Heart right ventricle (tissue), 16 donors: ENCODE results near the gene RAB22A. TPM values are rescaled to one million over a fixed set of nuclear protein-coding genes. Genes with fewer than 3 reads are reported as not detected.

Experiments used
- ATAC-seq, 8 donors: fragments of 200-7000 bp; cut with Tn5 transposase; one replicate each; pipeline ENCODE4 v1.9.1; 2020; ENCODE audit warnings: mild to moderate bottlenecking in 8 of 8, moderate library complexity in 8 of 8, moderate number of reproducible peaks in 1 of 8
- DNase-seq, 2 donors: peaks; one replicate each; pipeline ENCODE4 v3.0.0-alpha.2; 2020
- H3K27ac ChIP-seq, 10 donors: fragments of 200-600 bp; sonication (generic) in 2 of 10; one replicate each; pipeline versions ENCODE4 v1.5.0 to v1.8.0; 2020 to 2022; ENCODE audit warnings: mild to moderate bottlenecking in 3 of 10
- H3K27me3 ChIP-seq, 7 donors: fragments of 200-600 bp; one replicate each; pipeline ENCODE4 v1.8.0; 2021 to 2022; ENCODE audit warnings: mild to moderate bottlenecking in 2 of 7
- H3K36me3 ChIP-seq, 9 donors: fragments of 200-600 bp; sonication (generic) in 1 of 9; one replicate each; pipeline versions ENCODE4 v1.5.0 to v1.8.0; 2020 to 2022; ENCODE audit warnings: mild to moderate bottlenecking in 2 of 9
- H3K4me1 ChIP-seq, 9 donors: fragments of 200-600 bp; sonication (generic) in 1 of 9; one replicate each; pipeline versions ENCODE4 v1.5.0 to v1.8.0; 2020 to 2022; ENCODE audit warnings: mild to moderate bottlenecking in 4 of 9
- H3K4me3 ChIP-seq, 10 donors: fragments of 200-600 bp; sonication (generic) in 2 of 10; one replicate each; pipeline versions ENCODE4 v1.5.0 to v1.8.0; 2020 to 2022; ENCODE audit warnings: mild to moderate bottlenecking in 7 of 10, moderate library complexity in 2 of 10
- H3K9me3 ChIP-seq, 11 donors: fragments of 200-600 bp in 10 of 11; sonication (generic) in 2 of 11; one replicate each; pipeline versions ENCODE4 v1.5.0 to v1.8.0; 2013 to 2022; ENCODE audit warnings: mild to moderate bottlenecking in 2 of 11, control low read depth in 1 of 11, moderate library complexity in 1 of 11
- CTCF ChIP-seq, 9 donors: fragments of 200-600 bp; sonication (generic) in 2 of 9; IDR thresholded peaks; one replicate each; pipeline versions ENCODE4 v1.5.0 to v1.8.0; 2021 to 2022; ENCODE audit warnings: antibody characterized with exemption in 9 of 9, mild to moderate bottlenecking in 5 of 9, moderate library complexity in 1 of 9
- WGBS, 2 donors: extraction: QIAGEN DNeasy Blood & Tissue Kit; methylation state at CpG; one replicate each; pipeline ENCODE4 v1.1.7; 2013; ENCODE audit warnings: inconsistent platforms in 1 of 2; 5-methylcytosine and 5-hydroxymethylcytosine counted together
- intact Hi-C, 10 donors: fragments of 100-400 bp; cut with DNase I; formaldehyde crosslinking; loops; one replicate each; pipeline versions ENCODE4 v1.11.1 to v1.14.2; 2022
- long read RNA-seq, 3 donors: library from polyadenylated mRNA; unstranded; transcript quantifications; one replicate each; pipeline ENCODE4 v2.0.0, GENCODE V29; 2020 to 2021
- polyA plus RNA-seq, 2 donors: library from polyadenylated mRNA; stranded (reverse); fragments of 200-250 nt; gene quantifications; one replicate each; pipeline ENCODE4 v1.2.3, GENCODE V29; 2013
- total RNA-seq, 10 donors: library from RNA; stranded (reverse); fragmentation: NEBNext Ultra II Directional in 3 of 10; extraction: Animal tissue kit (Norgen Biotek cat#: 25700) in 3 of 10; gene quantifications; one replicate each; pipeline versions ENCODE4 v1.2.1 to v1.2.4, GENCODE V29; 2021 to 2023
- donor health status: Arrhythmogenic right ventricular cardiomyopathy.
- donor health status: ischemic (EF 13 %, LVEDD 7.1; RV severe dilation, severe dysfunction).
- donor health status: healthy with polysubstance abuse.
- donor health status: DM: no; HTN: yes; CAD: no.
- donor health status: DM: no; HTN: no; CAD: no.
- donor health status: ischemic (EF 25% LVEDD 6.9; RV normal size, moderate dysfunction).
- donor health status: ischemic (EF 25% LVEDD 5.7; RV mildly dilated, moderate dysfunction).
- donor health status: healthy.
- donor health status: DM: yes; HTN: yes; CAD: no.
- donor health status: Ischemic cardiomyopathy.
- donor health status: ischemic (EF 35%, LVEDD 5.7; RV mildly dilated, moderate dysfunction).
- donor health status: nonischemic (EF 11% LVEDD 7.7; RV severe dilation, severe dysfunction).
- donor health status: DM: yes; HTN: yes; CAD: no.
- donor health status: PGD.
- donor health status: ischemic (EF 29% LVEDD 5.4; RV normal size, mild dysfunction).
- donor health status: nonischemic (EF 23%, LVEDD 6.1; RV moderate dilation, normal function).

RAB22A gene
- total RNA-seq (1 to 10 TPM; 5.6 to 8.5 (median 7.1) TPM), polyA plus RNA-seq (1 to 10 TPM; 4.2 to 4.3 TPM)
- long read RNA-seq, donor 1, full-length matches to known transcripts: 17 of 21 reads
- long read RNA-seq, donor 1, partial matches to known transcripts: 0 of 21 reads
- long read RNA-seq, donor 1, other reads (novel, unspliced or antisense): 4 of 21 reads
- long read RNA-seq, donor 2, full-length matches to known transcripts: 23 of 28 reads
- long read RNA-seq, donor 2, partial matches to known transcripts: 1 of 28 reads
- long read RNA-seq, donor 2, other reads (novel, unspliced or antisense): 4 of 28 reads
- long read RNA-seq, donor 3, full-length matches to known transcripts: 8 of 13 reads
- long read RNA-seq, donor 3, partial matches to known transcripts: 0 of 13 reads
- long read RNA-seq, donor 3, other reads (novel, unspliced or antisense): 5 of 13 reads

GRCh38 chr20:58309591-58310290, at the start of gene RAB22A:
Gene RAB22A (plus strand): TSS chr20:58309715. CDS start chr20:58309977, 262 bp downstream.
- Histone ChIP-seq H3K27me3 (no peaks in the 10 kb centered on the region), H3K4me1 (peaks cover 0 to 53% (median 18%) of the 10 kb centered on the region in 9 donors), H3K4me3 (peak within 1 kb of the TSS; percentile 97 to 100 (median 99)), H3K36me3 (peaks cover 0 to 38% (median 10%) of the 10 kb centered on the region in 9 donors), H3K9me3 (no peaks in the 10 kb centered on the region), H3K27ac (peak within 1 kb of the TSS; percentile 68 to 96 (median 90))
- ATAC-seq (peak; percentile 87 to 95 (median 94)), DNase-seq (peak; percentile 77 to 85)
- intact Hi-C loops: loop anchor here in 6 of 10 donors (5.0 to 10.0 kb wide), 4 partner anchors 75 to 135 kb away; partner anchors contain the start of gene VAPB (in 4 of the 6)
- WGBS, 2 donors: 0 to 1% methylated on average over 46 to 73 of the region's 73 CpGs
- peak in 1 of 9 donors; percentile 7 for TF ChIP-seq CTCF (IDR thresholded peaks at IDR 0.05)

GRCh38 chr20:58260006-58260405, 49.5 kb upstream of the RAB22A start:
- no peak for ATAC-seq
- H3K9me3 ChIP-seq: no peaks in the 10 kb centered on the region

GRCh38 chr20:58261660-58262059, 47.9 kb upstream of the RAB22A start:
- intact Hi-C loops: no loop called here
- H3K4me1 ChIP-seq: peaks cover 0 to 16% (median 0%) of the 10 kb centered on the region in 9 donors
- no peak for TF ChIP-seq CTCF (IDR thresholded peaks at IDR 0.05)
- H3K4me3 ChIP-seq: no peak overlapping the region
- H3K27me3 ChIP-seq: no peaks in the 10 kb centered on the region
- 86 to 91% methylated on average over 3 of the region's 3 CpGs for WGBS, 2 donors
- H3K36me3 ChIP-seq: peaks cover 0 to 62% (median 8%) of the 10 kb centered on the region in 9 donors
- DNase-seq (no peak), ATAC-seq (no peak)
- H3K27ac ChIP-seq: no peak overlapping the region
- no peaks in the 10 kb centered on the region for H3K9me3 ChIP-seq

More at GRCh38 chr20:58260006-58260405, 49.5 kb upstream of the RAB22A start:
- Histone ChIP-seq H3K27ac (no peak overlapping the region), H3K4me3 (no peak overlapping the region), H3K36me3 (peaks cover 0 to 45% (median 6%) of the 10 kb centered on the region in 9 donors), H3K4me1 (peaks cover 0 to 16% (median 0%) of the 10 kb centered on the region in 9 donors), H3K27me3 (no peaks in the 10 kb centered on the region)
- no peak for TF ChIP-seq CTCF (IDR thresholded peaks at IDR 0.05)
- no peak for DNase-seq
- intact Hi-C loops: no loop called here
- WGBS, 2 donors: 58 to 68% methylated on average over 5 of the region's 5 CpGs

GRCh38 chr20:58264271-58264670, 45.2 kb upstream of the RAB22A start:
- DNase-seq (no peak), ATAC-seq (no peak)
- Histone ChIP-seq H3K4me1 (peaks cover 0 to 12% (median 0%) of the 10 kb centered on the region in 9 donors), H3K36me3 (peaks cover 0 to 79% (median 10%) of the 10 kb centered on the region in 9 donors), H3K4me3 (no peak overlapping the region), H3K27ac (no peak overlapping the region), H3K27me3 (no peaks in the 10 kb centered on the region), H3K9me3 (no peaks in the 10 kb centered on the region)
- no peak for TF ChIP-seq CTCF (IDR thresholded peaks at IDR 0.05)
- 88 to 93% methylated on average over 6 of the region's 6 CpGs for WGBS, 2 donors
- intact Hi-C loops: no loop called here
